HEK293 (cell line): Measurements from ENCODE around the gene FOXP4.

Experiments
- CTCF ChIP-seq: fragments of 450-650 bp; formaldehyde crosslinking; IDR thresholded peaks from 2 replicates; pipeline ENCODE4 v1.5.1; 2016; ENCODE audit warnings: missing biosample characterization, missing genetic modification characterization
- SALL2 ChIP-seq: fragments of 450-650 bp; formaldehyde crosslinking; IDR thresholded peaks from 2 replicates; pipeline ENCODE4 v1.5.0; 2017; ENCODE audit warnings: missing biosample characterization, mild to moderate bottlenecking, missing genetic modification characterization, borderline replicate concordance
- YY1 ChIP-seq: fragments of 450-650 bp; formaldehyde crosslinking; IDR thresholded peaks from 2 replicates; pipeline ENCODE4 v1.5.1; 2018; ENCODE audit warnings: missing biosample characterization, missing genetic modification characterization
- ZBTB49 ChIP-seq: fragments of 450-650 bp; formaldehyde crosslinking; IDR thresholded peaks from 2 replicates; pipeline ENCODE4 v1.5.1; 2016; ENCODE audit warnings: missing biosample characterization, missing genetic modification characterization, low read depth
- ZNF394 ChIP-seq: fragments of 450-650 bp; formaldehyde crosslinking; IDR thresholded peaks from 2 replicates; pipeline ENCODE4 v1.5.1; 2016; ENCODE audit warnings: missing biosample characterization, missing genetic modification characterization, mild to moderate bottlenecking, moderate library complexity, borderline replicate concordance
- ZNF610 ChIP-seq: fragments of 450-650 bp; formaldehyde crosslinking; IDR thresholded peaks from 2 replicates; pipeline ENCODE4 v1.5.1; 2016; ENCODE audit warnings: missing biosample characterization, missing genetic modification characterization, borderline replicate concordance
- ZXDB ChIP-seq: fragments of 450-650 bp; formaldehyde crosslinking; IDR thresholded peaks from 2 replicates; pipeline ENCODE4 v1.5.1; 2016; ENCODE audit warnings: missing biosample characterization, missing genetic modification characterization

GRCh38 chr6:41580690-41581089, 34.5 kb downstream of the FOXP4 start:
- TF ChIP-seq ZNF394 (tag by site-specific recombination) = no peak
- no peak for TF ChIP-seq CTCF (tag by site-specific recombination)
- no peak for TF ChIP-seq YY1 (tag by site-specific recombination)
- no peak for TF ChIP-seq ZXDB (tag by site-specific recombination)
- TF ChIP-seq ZBTB49 (tag by site-specific recombination) = no peak
- no peak for TF ChIP-seq ZNF610
- no peak for TF ChIP-seq SALL2 (tag by site-specific recombination)
